ENCODE results near the gene FBLN1. TPM values are rescaled to one million over a fixed set of nuclear protein-coding genes. Genes with fewer than 3 reads are reported as not detected.

Gene FBLN1
- polyA plus RNA-seq, 1 of the 3 experiments (the other 2 are of a cell fraction) = 147 TPM

DNA sequence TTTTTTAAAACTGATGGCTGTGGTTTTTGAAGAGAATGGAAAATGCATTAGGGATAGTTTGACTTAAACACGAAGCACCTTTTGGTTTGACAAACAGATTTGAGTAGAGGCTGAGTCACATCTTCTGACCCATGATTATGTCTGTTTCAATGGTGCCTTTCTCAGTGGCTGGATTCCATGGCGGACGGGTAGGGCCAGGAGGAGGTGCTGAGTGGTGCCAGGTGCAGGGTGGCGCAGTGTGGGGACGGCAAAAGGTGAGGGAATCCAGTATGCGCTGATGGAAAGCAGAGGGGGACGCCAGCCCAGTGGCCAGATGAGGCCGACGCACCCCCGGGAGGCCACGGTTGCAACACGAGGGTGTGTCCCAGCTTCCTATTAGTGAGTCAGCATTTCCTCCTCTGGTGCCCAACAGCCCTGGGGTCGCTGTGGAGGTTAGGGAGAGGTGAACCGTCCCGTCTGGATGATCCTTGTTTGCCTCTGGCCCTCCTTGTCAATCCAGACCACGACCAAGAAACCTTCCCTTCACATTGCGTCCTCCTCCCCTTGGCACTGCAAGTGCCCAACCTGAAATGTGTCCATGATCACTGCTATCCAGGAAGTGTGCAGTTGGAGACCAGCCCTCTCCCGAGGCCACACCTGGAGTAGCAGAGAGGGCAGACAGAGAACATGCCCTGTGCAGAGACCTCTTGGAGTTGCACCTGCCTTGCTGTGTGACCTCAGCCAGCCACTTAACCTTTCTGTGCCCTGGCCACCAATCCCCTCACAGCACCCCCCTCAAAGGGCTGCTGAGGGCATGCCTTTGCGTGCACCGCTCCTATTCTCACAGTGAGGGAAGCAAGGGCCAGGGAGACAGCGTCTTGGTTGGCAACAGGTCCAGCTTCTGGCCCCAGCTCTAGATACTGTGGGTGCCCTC, 136.4 kb downstream of the FBLN1 start:
- Histone ChIP-seq H3K9me2 (no peaks in the 10 kb centered on the region), H3K27ac (ENCODE audit: low read depth in 2 of 2, low read length in 1 of 2) (no peak overlapping the region), H3K79me2 (ENCODE audit: insufficient read depth) (no peaks in the 10 kb centered on the region), H3K9ac (no peak overlapping the region), H3K9me3 (no peaks in the 10 kb centered on the region), H3K4me1 (ENCODE audit: control insufficient read depth in 1 of 2, insufficient read depth in 2 of 2, low read depth in 1 of 2, low read length in 1 of 2) (no peaks in the 10 kb centered on the region; a peak in 1 of 4 replicates), H4K20me1 (ENCODE audit: insufficient read depth) (no peaks in the 10 kb centered on the region), H3F3A (replicated peaks; ENCODE audit: insufficient read depth) (peaks cover 7% of the 10 kb centered on the region), H3K4me2 (0 out of 2 replicates have a peak overlapping the region, but pooled peaks have one; percentile 28), H2AFZ (ENCODE audit: low read depth) (no peak overlapping the region), H3K4me3 (ENCODE audit: low read depth in 2 of 2, low read length in 1 of 2) (no peak overlapping the region), H3K36me3 (replicated peaks in 1 of 2; ENCODE audit: control insufficient read depth in 1 of 2, insufficient read depth in 2 of 2, low read length in 1 of 2) (no peaks in the 10 kb centered on the region), H3K27me3 (ENCODE audit: insufficient read depth) (no peaks in the 10 kb centered on the region; the same call in 1 of the 2 replicates)
- ChIA-PET POLR2A (no interaction called here), CTCF (interaction anchor here (2.9 kb wide), 1 partner anchor 61 kb away, joined by 12 read pairs; no protein-coding TSS in a partner anchor)
- TF ChIP-seq, protein P1, sequence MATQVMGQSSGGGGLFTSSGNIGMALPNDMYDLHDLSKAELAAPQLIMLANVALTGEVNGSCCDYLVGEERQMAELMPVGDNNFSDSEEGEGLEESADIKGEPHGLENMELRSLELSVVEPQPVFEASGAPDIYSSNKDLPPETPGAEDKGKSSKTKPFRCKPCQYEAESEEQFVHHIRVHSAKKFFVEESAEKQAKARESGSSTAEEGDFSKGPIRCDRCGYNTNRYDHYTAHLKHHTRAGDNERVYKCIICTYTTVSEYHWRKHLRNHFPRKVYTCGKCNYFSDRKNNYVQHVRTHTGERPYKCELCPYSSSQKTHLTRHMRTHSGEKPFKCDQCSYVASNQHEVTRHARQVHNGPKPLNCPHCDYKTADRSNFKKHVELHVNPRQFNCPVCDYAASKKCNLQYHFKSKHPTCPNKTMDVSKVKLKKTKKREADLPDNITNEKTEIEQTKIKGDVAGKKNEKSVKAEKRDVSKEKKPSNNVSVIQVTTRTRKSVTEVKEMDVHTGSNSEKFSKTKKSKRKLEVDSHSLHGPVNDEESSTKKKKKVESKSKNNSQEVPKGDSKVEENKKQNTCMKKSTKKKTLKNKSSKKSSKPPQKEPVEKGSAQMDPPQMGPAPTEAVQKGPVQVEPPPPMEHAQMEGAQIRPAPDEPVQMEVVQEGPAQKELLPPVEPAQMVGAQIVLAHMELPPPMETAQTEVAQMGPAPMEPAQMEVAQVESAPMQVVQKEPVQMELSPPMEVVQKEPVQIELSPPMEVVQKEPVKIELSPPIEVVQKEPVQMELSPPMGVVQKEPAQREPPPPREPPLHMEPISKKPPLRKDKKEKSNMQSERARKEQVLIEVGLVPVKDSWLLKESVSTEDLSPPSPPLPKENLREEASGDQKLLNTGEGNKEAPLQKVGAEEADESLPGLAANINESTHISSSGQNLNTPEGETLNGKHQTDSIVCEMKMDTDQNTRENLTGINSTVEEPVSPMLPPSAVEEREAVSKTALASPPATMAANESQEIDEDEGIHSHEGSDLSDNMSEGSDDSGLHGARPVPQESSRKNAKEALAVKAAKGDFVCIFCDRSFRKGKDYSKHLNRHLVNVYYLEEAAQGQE (IDR thresholded peaks at IDR 0.05; ENCODE audit: low read depth, low read length) = no peak
- TF ChIP-seq FOXM1 (IDR thresholded peaks at IDR 0.05; ENCODE audit: low read depth) (no peak), RXRA (IDR thresholded peaks at IDR 0.05; ENCODE audit: borderline replicate concordance, low read depth) (no peak), JUND (IDR thresholded peaks at IDR 0.05) (no peak), FOSL2 (IDR thresholded peaks at IDR 0.05; ENCODE audit: borderline replicate concordance, low read depth) (no peak), ELF1 (IDR thresholded peaks at IDR 0.05) (no peak)
- DNase-seq = no peak
- 73% methylated on average over 18 of the region's 21 CpGs for WGBS (ENCODE audit: low lambda C conversion rate)

DNA sequence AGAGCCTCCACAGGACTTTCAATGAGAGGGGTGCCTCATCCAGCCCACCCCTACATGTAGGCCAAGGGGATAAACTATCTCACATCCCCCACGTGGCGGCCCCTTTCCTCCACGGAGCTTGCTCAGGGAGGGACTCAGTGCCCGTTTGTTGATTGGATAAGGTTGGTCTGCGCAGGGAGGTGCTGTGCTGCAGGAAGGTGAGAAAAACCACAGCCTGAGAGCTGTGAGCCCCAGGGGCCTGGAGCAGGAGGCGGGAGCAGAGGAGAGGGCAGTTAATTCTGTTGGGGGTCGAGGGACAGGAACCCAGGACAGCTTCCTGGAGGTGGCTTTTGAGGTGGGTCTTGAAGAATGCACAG, 137.0 kb downstream of the FBLN1 start:
- H3K9ac ChIP-seq = no peak overlapping the region
- H3K79me2 ChIP-seq (ENCODE audit: insufficient read depth) = no peaks in the 10 kb centered on the region
- peaks cover 7% of the 10 kb centered on the region for H3F3A ChIP-seq (replicated peaks; ENCODE audit: insufficient read depth)
- no peaks in the 10 kb centered on the region for H3K9me3 ChIP-seq
- no peak overlapping the region for H2AFZ ChIP-seq (ENCODE audit: low read depth)
- no peak for DNase-seq
- H3K4me3 ChIP-seq (ENCODE audit: low read depth in 2 of 2, low read length in 1 of 2) = no peak overlapping the region
- H3K27ac ChIP-seq (ENCODE audit: low read depth in 2 of 2, low read length in 1 of 2) = no peak overlapping the region
- ChIA-PET POLR2A (no interaction called here), CTCF (interaction anchor here (1.1 to 2.9 kb wide), 2 partner anchors 52 to 62 kb away, joined by 4 to 12 read pairs; no protein-coding TSS in a partner anchor)
- H3K36me3 ChIP-seq (replicated peaks in 1 of 2; ENCODE audit: control insufficient read depth in 1 of 2, insufficient read depth in 2 of 2, low read length in 1 of 2) = no peaks in the 10 kb centered on the region
- H4K20me1 ChIP-seq (ENCODE audit: insufficient read depth) = no peaks in the 10 kb centered on the region
- H3K9me2 ChIP-seq = no peaks in the 10 kb centered on the region
- H3K4me2 ChIP-seq = no peak overlapping the region
- H3K27me3 ChIP-seq (ENCODE audit: insufficient read depth) = no peaks in the 10 kb centered on the region
- H3K4me1 ChIP-seq (ENCODE audit: control insufficient read depth in 1 of 2, insufficient read depth in 2 of 2, low read depth in 1 of 2, low read length in 1 of 2) = no peaks in the 10 kb centered on the region; a peak in 1 of 4 replicates
- WGBS (ENCODE audit: low lambda C conversion rate) = 79% methylated on average over 7 of the region's 7 CpGs
- TF ChIP-seq EP300 (IDR thresholded peaks at IDR 0.05; ENCODE audit: borderline replicate concordance in 1 of 2, low read depth in 1 of 2, low read length in 1 of 2) (no peak), FOXM1 (IDR thresholded peaks at IDR 0.05; ENCODE audit: low read depth) (no peak), TEAD4 (IDR thresholded peaks at IDR 0.05; ENCODE audit: borderline replicate concordance, insufficient read depth) (no peak), RAD21 (IDR thresholded peaks at IDR 0.05; ENCODE audit: low read length) (no peak), RCOR1 (IDR thresholded peaks at IDR 0.05; ENCODE audit: low read length) (no peak)
- TF ChIP-seq, protein P2, sequence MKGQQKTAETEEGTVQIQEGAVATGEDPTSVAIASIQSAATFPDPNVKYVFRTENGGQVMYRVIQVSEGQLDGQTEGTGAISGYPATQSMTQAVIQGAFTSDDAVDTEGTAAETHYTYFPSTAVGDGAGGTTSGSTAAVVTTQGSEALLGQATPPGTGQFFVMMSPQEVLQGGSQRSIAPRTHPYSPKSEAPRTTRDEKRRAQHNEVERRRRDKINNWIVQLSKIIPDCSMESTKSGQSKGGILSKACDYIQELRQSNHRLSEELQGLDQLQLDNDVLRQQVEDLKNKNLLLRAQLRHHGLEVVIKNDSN (IDR thresholded peaks at IDR 0.05; ENCODE audit: borderline replicate concordance, low read depth) = no peak
- TF ChIP-seq, protein P3, sequence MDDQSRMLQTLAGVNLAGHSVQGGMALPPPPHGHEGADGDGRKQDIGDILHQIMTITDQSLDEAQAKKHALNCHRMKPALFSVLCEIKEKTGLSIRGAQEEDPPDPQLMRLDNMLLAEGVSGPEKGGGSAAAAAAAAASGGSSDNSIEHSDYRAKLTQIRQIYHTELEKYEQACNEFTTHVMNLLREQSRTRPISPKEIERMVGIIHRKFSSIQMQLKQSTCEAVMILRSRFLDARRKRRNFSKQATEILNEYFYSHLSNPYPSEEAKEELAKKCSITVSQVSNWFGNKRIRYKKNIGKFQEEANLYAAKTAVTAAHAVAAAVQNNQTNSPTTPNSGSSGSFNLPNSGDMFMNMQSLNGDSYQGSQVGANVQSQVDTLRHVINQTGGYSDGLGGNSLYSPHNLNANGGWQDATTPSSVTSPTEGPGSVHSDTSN (IDR thresholded peaks at IDR 0.05) = no peak
